Left lung (tissue), 10 donors: ENCODE results near the gene SERPINA4. TPM values are rescaled to one million over a fixed set of nuclear protein-coding genes. Genes with fewer than 3 reads are reported as not detected.

Experiments
- ATAC-seq: fragments of 200-7000 bp; cut with Tn5 transposase; one replicate; pipeline ENCODE4 v1.9.1; 2020; ENCODE audit warnings: moderate library complexity
- DNase-seq, 4 donors: peaks; one replicate each; pipeline ENCODE4 v3.0.0-alpha.2; 2013 to 2020
- H3K27ac ChIP-seq, 2 donors: fragments of 200-600 bp; sonication (generic) in 1 of 2; one replicate each; pipeline versions ENCODE4 v1.5.0 to v1.8.0; 2020 to 2021
- H3K27me3 ChIP-seq, 2 donors: fragments of 200-600 bp; sonication (generic) in 1 of 2; one replicate each; pipeline versions ENCODE4 v1.5.0 to v1.8.0; 2020 to 2021
- H3K36me3 ChIP-seq, 2 donors: fragments of 200-600 bp; sonication (generic) in 1 of 2; one replicate each; pipeline versions ENCODE4 v1.5.0 to v1.8.0; 2020 to 2021
- H3K4me1 ChIP-seq, 2 donors: fragments of 200-600 bp; one replicate each; pipeline ENCODE4 v1.8.0; 2021
- H3K4me3 ChIP-seq, 2 donors: fragments of 200-600 bp; sonication (generic) in 1 of 2; one replicate each; pipeline versions ENCODE4 v1.5.0 to v1.8.0; 2020 to 2021; ENCODE audit warnings: mild to moderate bottlenecking in 1 of 2
- H3K9me3 ChIP-seq, 2 donors: fragments of 200-600 bp; sonication (generic) in 1 of 2; one replicate each; pipeline versions ENCODE4 v1.5.0 to v1.8.0; 2020 to 2021
- CTCF ChIP-seq, 2 donors: fragments of 200-600 bp; sonication (generic) in 1 of 2; IDR thresholded peaks; one replicate each; pipeline versions ENCODE4 v1.5.0 to v1.8.0; 2021; ENCODE audit warnings: antibody characterized with exemption in 2 of 2
- intact Hi-C, 2 donors: fragments of 100-400 bp; cut with DNase I; formaldehyde crosslinking; loops; one replicate each; pipeline versions ENCODE4 v1.11.2 to v1.14.2; 2022
- polyA plus RNA-seq, 6 donors: library from polyadenylated mRNA; unstranded; fragments of 120-200 nt; gene quantifications; one replicate each; pipeline ENCODE4 v1.2.1, GENCODE V29; 2013; ENCODE audit not compliant: insufficient read length in 6 of 6
- total RNA-seq, 2 donors: library from RNA; stranded (reverse); fragmentation: NEBNext Ultra II Directional; extraction: Animal tissue kit (Norgen Biotek cat#: 25700); gene quantifications; one replicate each; pipeline ENCODE4 v1.2.1, GENCODE V29; 2021
- donor health status: DM: no; HTN: yes; CAD: no.
- donor health status: DM: no; HTN: no; CAD: no.

The SERPINA4 gene
- total and polyA plus RNA-seq, 8 donors: 1.0 to 2.7 (median 1.3) TPM; not detected in 2

GRCh38 chr14:94582199-94582750 is 21.0 kb downstream of the SERPINA4 start:
- no peak for ATAC-seq
- no peak for TF ChIP-seq CTCF (IDR thresholded peaks at IDR 0.05)
- no peaks in the 10 kb centered on the region for H3K9me3 ChIP-seq
- DNase-seq: no peak
- H3K4me1 ChIP-seq: no peaks in the 10 kb centered on the region
- H3K27me3 ChIP-seq: peaks cover 0 to under 1% of the 10 kb centered on the region in 2 donors
- no peak overlapping the region for H3K27ac ChIP-seq
- no peaks in the 10 kb centered on the region for H3K36me3 ChIP-seq
- intact Hi-C loops: no loop called here
- H3K4me3 ChIP-seq: no peak overlapping the region

- DNase-seq: no peak
- Histone ChIP-seq H3K27ac (no peak overlapping the region), H3K27me3 (peaks cover 0 to 4% of the 10 kb centered on the region in 2 donors), H3K36me3 (no peaks in the 10 kb centered on the region), H3K4me1 (no peaks in the 10 kb centered on the region), H3K4me3 (no peak overlapping the region), H3K9me3 (no peaks in the 10 kb centered on the region)
- no peak for TF ChIP-seq CTCF (IDR thresholded peaks at IDR 0.05)
- intact Hi-C loops: no loop called here
- no peak for ATAC-seq
These were observed 21.6 kb downstream of the SERPINA4 start for GRCh38 chr14:94582851-94583250.

- no peak for ATAC-seq
- Histone ChIP-seq H3K4me3 (no peak overlapping the region), H3K4me1 (no peaks in the 10 kb centered on the region), H3K27me3 (peaks cover 0 to 4% of the 10 kb centered on the region in 2 donors), H3K9me3 (no peaks in the 10 kb centered on the region), H3K27ac (no peak overlapping the region), H3K36me3 (no peaks in the 10 kb centered on the region)
- intact Hi-C loops: no loop called here
- TF ChIP-seq CTCF (IDR thresholded peaks at IDR 0.05): no peak
- DNase-seq: no peak
These were observed 22.3 kb downstream of the SERPINA4 start for GRCh38 chr14:94583557-94583956.

- intact Hi-C loops: no loop called here
- DNase-seq (no peak), ATAC-seq (no peak)
- Histone ChIP-seq H3K27ac (no peak overlapping the region), H3K4me1 (no peaks in the 10 kb centered on the region), H3K36me3 (no peaks in the 10 kb centered on the region), H3K9me3 (no peaks in the 10 kb centered on the region), H3K4me3 (no peak overlapping the region), H3K27me3 (peaks cover 0 to 4% of the 10 kb centered on the region in 2 donors)
- TF ChIP-seq CTCF (IDR thresholded peaks at IDR 0.05): no peak
These were observed 23.5 kb downstream of the SERPINA4 start for GRCh38 chr14:94584591-94585280.

GRCh38 chr14:94586635-94587034 is 25.4 kb downstream of the SERPINA4 start:
- no peaks in the 10 kb centered on the region for H3K4me1 ChIP-seq
- no peaks in the 10 kb centered on the region for H3K9me3 ChIP-seq
- DNase-seq (no peak), ATAC-seq (no peak)
- no peaks in the 10 kb centered on the region for H3K36me3 ChIP-seq
- H3K4me3 ChIP-seq: no peak overlapping the region
- H3K27ac ChIP-seq: no peak overlapping the region
- intact Hi-C loops: no loop called here
- no peak for TF ChIP-seq CTCF (IDR thresholded peaks at IDR 0.05)
- H3K27me3 ChIP-seq: peaks cover 0 to 4% of the 10 kb centered on the region in 2 donors
